CD4-positive, alpha-beta T cell treated with Interleukin-6 for 4 hours (primary cell): ENCODE data around the gene TGOLN2.
"Not testable (repeated sequence)": the region's sequence is repeated elsewhere in the genome, so short reads cannot be mapped to it uniquely, and the experiment has no call there.

Source experiments
- DNase-seq: peaks from one replicate; pipeline ENCODE4 v3.0.0-alpha.2; 2020; ENCODE audit warnings: mixed read lengths

The TGOLN2 gene

DNA sequence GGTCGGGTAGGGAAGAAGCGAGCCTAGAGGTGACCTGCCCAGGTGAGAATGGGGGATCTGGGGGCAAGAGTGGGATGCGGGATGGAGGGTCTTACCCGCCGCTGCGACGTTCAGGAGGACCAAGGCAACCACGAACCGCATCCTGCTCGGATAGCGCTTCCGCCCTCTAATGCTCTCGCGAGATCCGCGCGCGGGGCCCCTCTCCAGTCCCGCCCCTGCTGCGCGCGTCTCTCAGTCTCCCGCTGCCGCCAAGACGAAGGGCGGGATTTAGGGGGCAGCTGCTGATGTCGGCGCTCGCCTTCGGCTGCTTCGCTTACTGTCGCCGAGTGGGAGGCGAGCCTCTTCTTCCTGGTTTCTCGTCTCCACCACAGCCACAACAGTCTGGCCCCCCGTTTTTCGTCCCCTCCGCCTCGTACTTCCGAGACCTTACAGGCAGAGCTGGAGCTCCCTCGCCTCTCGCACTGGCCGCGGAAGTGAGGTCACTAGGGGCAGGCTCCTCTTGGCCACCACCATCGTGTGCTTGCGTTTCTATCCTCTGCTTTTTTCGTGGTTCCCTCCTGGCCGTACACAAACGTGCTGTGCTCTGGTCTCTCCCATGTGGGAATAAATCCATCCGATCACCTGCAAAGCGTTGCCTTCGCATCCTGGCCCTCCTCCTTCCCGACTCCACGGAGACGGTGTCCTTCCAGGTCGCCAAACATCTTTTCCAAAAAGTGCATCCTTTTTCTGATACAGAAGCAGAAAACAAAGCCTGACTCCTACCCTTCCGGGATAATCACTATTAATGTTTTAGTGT lies at the start of gene TGOLN2:
TGOLN2 (minus strand) TSS at position 168 of the 796 bp plus-strand sequence; CDS start at position 141, 27 bp downstream.
- DNase-seq, result peak; percentile 96

- DNase-seq, result no peak
Observed at GRCh38 chr2:85377083-85377482, 49.3 kb upstream of the TGOLN2 start.

DNA sequence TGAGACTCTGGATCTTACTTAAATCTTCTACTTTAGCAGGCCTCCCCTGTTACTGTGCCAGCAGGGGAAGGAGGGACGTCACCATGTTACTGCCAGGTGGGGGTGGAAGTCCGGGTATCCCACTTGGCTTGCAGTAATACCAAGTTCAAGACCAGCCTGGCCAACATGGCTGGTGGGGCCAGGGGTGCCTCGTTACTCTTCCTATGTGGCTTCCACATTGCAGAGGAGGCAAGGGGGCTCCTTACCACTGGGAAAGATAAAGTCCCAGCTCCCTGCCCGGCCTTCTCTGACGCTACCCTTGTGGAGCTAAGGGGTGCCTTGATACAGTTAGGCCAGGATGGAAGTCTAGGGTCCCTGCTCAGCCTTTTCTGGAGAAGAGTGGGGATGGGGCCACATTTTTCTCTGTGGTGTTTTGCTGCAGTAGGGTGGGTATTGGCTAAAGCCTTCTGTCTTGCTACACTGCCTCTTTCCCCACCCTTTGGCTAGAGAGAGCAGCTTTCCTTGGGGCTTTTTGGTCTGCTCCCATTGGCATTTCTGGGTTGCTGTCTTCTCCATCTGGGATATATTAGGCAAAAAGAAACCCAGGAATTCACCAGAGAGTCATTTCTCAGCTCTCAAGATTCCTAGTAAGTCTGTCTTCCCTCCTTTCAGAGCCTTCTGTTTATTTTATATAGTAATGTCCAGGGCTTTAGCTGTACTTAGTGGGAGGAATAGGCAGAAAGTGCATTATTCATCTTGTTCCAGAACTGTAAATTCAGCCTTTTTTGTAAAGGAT lies 48.7 kb upstream of the TGOLN2 start:
- DNase-seq, result no peak

- no peak for DNase-seq
Observed at GRCh38 chr2:85371045-85371444, 43.3 kb upstream of the TGOLN2 start.

DNA sequence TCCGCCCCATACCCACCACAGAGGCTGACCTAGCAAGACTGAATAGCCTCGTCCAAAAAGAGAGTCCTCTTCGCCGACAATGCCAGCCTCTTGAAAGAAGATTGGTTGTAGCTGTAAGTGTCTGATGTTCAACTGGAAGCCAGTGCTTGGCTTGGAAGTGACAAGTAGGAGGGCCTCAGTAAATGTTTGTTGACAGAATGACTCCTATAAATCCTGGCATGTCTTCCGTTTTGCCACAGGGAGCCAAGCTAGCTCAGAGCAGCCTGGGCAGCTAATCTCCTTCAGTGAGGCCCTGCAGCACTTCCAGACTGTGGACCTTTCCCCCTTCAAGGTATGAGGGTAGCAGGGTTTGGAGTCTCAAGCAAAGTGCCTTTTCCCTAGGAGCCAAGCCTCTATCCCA lies 41.7 kb upstream of the TGOLN2 start:
- no peak for DNase-seq

DNA sequence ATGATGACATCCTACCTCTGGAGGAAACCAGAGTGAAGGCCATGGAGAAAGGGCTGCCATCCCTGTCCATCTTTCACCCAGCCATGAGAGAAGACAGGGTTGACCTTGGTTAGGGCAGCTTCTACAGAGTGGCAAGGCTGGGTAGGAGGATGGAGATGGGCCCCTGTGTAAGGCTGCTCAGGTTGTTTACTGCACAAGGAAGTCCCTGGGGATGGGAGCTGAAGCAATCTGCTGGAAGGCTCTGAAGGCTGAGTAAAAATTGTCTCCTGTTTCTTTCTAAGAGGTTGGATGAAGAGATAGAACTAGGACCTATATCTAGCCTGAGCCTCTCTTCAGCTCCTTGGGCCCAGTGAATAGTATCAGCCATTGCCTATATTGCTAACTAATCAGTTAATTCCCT lies 41.1 kb upstream of the TGOLN2 start:
- no peak for DNase-seq

DNA sequence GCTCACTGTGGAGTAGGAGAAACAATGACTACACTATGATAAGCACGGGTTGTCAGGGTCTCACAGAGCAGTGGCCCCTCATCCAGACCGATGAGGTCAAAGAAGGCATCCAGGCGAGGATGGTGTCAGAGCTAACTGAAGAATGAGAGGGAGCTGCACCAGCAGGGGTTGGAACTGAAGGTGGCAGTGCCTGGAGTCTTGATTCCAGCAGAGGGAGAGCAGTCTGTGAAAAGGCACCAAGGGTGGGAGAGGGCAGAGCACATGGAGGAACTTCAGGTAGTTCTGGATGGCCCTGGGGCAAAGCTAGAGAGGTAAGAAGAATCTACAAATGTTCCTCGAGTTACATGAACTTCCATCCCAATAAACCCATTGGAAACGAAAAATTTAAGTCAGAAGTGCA lies 39.4 kb upstream of the TGOLN2 start:
- DNase-seq, result no peak

GRCh38 chr2:85362653-85363387 lies 35.0 kb upstream of the TGOLN2 start:
- not testable (repeated sequence) for DNase-seq

GRCh38 chr2:85357736-85358135 lies 29.9 kb upstream of the TGOLN2 start:
- no peak for DNase-seq

- no peak for DNase-seq
Observed at GRCh38 chr2:85356186-85356585, 28.4 kb upstream of the TGOLN2 start.

GRCh38 chr2:85355521-85355920 lies 27.7 kb upstream of the TGOLN2 start:
- DNase-seq, result no peak

- no peak for DNase-seq
Observed at GRCh38 chr2:85355073-85355410, 27.3 kb upstream of the TGOLN2 start.

GRCh38 chr2:85354286-85355072 lies 26.7 kb upstream of the TGOLN2 start, which contains the start of the genes ELMOD3 and RETSAT:
Gene ELMOD3 (plus strand): TSS chr2:85354769. CDS start chr2:85357199, 2,430 bp downstream.
Gene RETSAT (minus strand): TSS chr2:85354528. CDS start chr2:85354507, 21 bp downstream.
- peak; percentile 96 for DNase-seq

GRCh38 chr2:85353876-85354285 lies 26.1 kb upstream of the TGOLN2 start:
- DNase-seq, result no peak

GRCh38 chr2:85347599-85347998 lies 19.8 kb upstream of the TGOLN2 start:
- no peak for DNase-seq

- DNase-seq, result no peak
Observed at GRCh38 chr2:85344356-85344954, 16.7 kb upstream of the TGOLN2 start.

DNA sequence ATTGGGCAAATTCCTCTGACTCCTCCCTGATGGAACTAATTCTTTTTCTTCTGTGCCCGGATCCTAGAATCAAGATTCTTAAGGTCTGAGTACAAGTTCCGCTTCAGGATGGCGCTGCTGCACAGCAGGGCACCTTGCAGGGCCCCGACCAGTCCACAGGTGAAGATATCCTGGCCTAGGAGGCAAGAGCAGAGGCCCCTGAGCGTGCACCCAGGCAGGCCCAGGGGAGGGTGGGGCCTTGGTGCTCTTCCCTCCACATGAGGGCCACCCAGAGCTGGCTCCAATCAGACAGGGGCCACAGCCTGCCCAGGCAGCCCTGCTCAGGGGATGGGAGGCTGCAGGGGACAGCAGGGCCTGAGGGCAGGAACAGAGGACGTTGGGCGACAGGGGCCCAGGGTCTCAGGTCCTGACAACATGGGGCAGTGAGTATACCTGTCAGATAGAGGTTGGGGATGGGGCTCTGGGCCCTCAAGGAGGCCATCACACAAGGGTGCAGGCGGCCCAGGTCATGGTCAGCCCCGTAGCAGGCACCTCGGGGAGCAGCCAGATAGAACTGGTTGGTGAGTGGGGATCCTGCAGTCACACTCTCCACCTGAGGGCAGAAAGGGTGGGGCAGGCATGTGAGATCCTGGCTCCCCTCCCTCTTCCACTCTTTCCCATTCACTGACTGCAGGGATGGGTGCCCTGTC lies 15.6 kb upstream of the TGOLN2 start:
- DNase-seq, result not testable (repeated sequence)

GRCh38 chr2:85342156-85342555 lies 14.4 kb upstream of the TGOLN2 start:
- DNase-seq, result no peak

DNA sequence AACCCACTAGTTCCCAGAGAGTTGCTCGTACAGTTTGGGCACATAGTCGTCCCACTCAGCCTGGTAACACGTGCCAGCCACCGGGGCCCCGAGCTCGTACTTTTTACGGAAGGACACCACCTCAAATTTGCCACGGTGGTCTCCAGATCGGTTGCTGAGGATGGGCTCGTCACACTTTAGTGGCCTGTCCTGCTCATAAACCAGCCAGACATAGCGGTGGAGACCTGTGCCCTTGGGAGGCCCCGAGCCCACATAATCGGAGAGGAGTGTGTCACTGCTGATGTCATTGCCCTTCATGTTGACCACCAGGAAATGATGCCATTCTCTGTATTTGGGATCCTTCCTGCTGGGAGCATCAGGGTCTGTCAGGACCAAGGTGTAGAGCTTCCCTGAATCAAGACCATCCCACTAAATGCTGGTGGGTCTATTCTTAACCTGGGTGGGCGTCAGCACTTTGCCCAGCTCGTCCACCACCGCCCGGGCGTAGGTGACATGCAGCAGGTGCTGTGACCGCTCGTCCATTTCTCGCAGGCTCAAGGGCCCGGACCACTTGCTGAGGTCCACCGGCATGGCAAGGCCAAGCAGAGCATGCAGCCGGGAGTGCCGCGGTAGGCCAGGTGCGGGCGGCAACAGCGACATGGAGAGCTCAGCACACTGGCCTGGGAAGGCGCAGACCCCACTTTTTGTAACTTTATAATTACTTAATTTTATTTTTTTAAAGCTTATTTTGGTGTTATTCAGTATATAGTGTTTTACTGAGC lies 13.7 kb upstream of the TGOLN2 start:
- DNase-seq, result no peak

DNA sequence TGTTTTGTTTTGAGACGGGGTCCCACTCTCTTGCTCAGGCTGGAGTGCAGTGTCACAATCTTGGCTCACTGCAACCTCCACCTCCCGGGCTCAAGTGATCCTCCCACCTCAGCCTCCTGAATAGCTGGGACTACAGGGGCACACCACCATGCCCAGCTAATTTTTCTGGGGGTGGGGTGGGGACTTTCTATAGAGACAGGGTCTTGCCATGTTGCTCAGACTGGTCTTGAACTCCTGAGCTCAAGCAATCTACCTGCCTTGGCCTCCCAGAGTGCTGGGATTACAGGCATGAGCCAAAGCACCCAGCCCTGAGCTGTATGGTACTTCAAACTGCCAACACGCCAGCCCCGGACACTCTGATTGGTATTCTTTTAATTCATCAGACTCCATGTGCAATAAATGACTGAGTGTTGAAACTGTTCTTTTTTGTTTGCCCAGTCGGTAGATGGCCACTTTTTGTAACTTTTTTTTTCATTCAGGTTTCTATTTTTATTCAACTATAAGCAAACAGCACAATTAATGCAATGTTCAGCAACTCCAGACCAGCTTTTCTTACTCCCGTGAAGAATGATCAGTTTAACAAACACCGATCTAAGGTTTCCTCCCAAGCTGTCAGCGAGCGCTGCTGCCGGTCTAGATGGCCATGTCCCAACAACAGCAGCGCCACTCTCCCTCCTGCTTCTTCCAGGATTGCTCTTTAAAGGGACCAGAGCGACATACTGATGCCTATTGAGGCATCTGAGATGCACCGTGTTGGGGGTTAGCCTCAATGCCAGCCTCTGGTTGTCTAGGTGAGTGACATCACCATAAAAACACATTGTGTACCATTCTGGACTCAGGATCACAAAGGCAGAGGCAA lies 12.5 kb upstream of the TGOLN2 start:
- DNase-seq, result no peak
